NCI-H2107 (cell line): ENCODE results near the gene LRP2.
"Not testable (repeated sequence)": the region's sequence is repeated elsewhere in the genome, so short reads cannot be mapped to it uniquely, and the experiment has no call there.

Source experiments
- DNase-seq: peaks from one replicate; lab custom pipeline; 2025; lab: John Stamatoyannopoulos, UW

The LRP2 gene

GRCh38 chr2:169362118-169362893 lies at the start of gene LRP2:
TSS of gene LRP2 (minus strand) at chr2:169362534. CDS start at chr2:169362399, 135 bp downstream.
- DNase-seq: no peak

- no peak for DNase-seq
Measured at GRCh38 chr2:169406891-169407290, 44.6 kb upstream of the LRP2 start.

GRCh38 chr2:169399491-169399890 lies 37.2 kb upstream of the LRP2 start:
- not testable (repeated sequence) for DNase-seq

- no peak for DNase-seq
Measured at GRCh38 chr2:169397697-169398096, 35.4 kb upstream of the LRP2 start.

GRCh38 chr2:169395821-169396374 lies 33.6 kb upstream of the LRP2 start:
- no peak for DNase-seq

- no peak for DNase-seq
Measured at GRCh38 chr2:169393068-169393590, 30.8 kb upstream of the LRP2 start.

- no peak for DNase-seq
Measured at GRCh38 chr2:169391236-169391635, 28.9 kb upstream of the LRP2 start.

- DNase-seq: no peak
Measured at GRCh38 chr2:169388161-169388560, 25.8 kb upstream of the LRP2 start.

GRCh38 chr2:169386722-169387121 lies 24.4 kb upstream of the LRP2 start:
- no peak for DNase-seq

- DNase-seq: no peak
Measured at GRCh38 chr2:169384816-169385215, 22.5 kb upstream of the LRP2 start.

- DNase-seq: no peak
Measured at GRCh38 chr2:169372561-169372960, 10.2 kb upstream of the LRP2 start.

GRCh38 chr2:169366066-169366465 lies 3.7 kb upstream of the LRP2 start:
- DNase-seq: no peak

- DNase-seq: no peak
Measured at GRCh38 chr2:169365029-169365480, 2.7 kb upstream of the LRP2 start.

- DNase-seq: no peak
Measured at GRCh38 chr2:169363560-169364150, 1.3 kb upstream of the LRP2 start.

GRCh38 chr2:169362894-169363559 lies 693 bp upstream of the LRP2 start:
- DNase-seq: no peak

GRCh38 chr2:169361706-169362117 lies 622 bp downstream of the LRP2 start:
- DNase-seq: no peak

- DNase-seq: no peak
Measured at GRCh38 chr2:169360984-169361705, 1.2 kb downstream of the LRP2 start.

- DNase-seq: no peak
Measured at GRCh38 chr2:169358016-169358415, 4.3 kb downstream of the LRP2 start.

- no peak for DNase-seq
Measured at GRCh38 chr2:169354244-169354643, 8.1 kb downstream of the LRP2 start.

- no peak for DNase-seq
Measured at GRCh38 chr2:169351725-169352124, 10.6 kb downstream of the LRP2 start.

GRCh38 chr2:169349535-169349934 lies 12.8 kb downstream of the LRP2 start:
- no peak for DNase-seq
